GM12878 (cell line): ENCODE results near the gene PNMA6E.

Experiments used
- TAF1 ChIP-seq: IDR thresholded peaks from 2 replicates; pipeline ENCODE4 v1.6.1; 2011; ENCODE audit warnings: mild to moderate bottlenecking, low read depth, low read length, borderline replicate concordance
- TF ChIP-seq, protein P1 (sequence below): IDR thresholded peaks from 2 replicates; pipeline ENCODE4 v1.6.1; 2011; ENCODE audit warnings: mild to moderate bottlenecking, low read depth, low read length, moderate library complexity; ENCODE audit not compliant: insufficient replicate concordance

DNA sequence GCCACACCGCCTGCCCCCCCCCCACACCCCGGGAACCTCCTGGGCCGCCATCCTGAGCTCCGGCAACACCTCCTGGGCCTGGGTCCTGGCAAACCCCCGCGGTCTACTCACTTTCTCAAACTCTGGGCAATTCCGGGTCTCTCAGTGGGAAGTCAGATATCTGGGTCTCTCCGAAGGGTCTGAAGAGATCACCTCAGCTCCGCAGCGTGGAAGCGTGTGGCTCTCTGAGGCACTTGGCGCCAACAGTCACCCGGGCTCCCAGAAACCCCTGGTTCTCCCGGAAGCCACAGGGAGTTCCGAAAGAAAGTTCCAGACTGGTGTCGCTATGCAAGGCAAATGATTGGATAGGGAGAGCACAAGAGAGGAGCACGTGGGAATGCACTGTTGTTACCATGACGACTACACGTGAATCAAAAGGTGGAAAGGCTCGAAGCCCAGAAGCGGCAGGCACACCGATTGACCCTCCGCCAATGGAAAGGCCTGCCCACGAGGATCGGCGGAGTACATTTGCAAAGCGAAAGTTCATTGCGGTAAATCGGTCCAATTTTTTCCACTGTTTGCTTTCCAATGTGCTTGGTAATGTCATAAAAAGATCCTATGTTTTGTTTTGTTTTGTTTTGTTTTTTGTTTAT lies at the start of gene PNMA6E:
- no peak for TF ChIP-seq TAF1
- TF ChIP-seq, protein P1, sequence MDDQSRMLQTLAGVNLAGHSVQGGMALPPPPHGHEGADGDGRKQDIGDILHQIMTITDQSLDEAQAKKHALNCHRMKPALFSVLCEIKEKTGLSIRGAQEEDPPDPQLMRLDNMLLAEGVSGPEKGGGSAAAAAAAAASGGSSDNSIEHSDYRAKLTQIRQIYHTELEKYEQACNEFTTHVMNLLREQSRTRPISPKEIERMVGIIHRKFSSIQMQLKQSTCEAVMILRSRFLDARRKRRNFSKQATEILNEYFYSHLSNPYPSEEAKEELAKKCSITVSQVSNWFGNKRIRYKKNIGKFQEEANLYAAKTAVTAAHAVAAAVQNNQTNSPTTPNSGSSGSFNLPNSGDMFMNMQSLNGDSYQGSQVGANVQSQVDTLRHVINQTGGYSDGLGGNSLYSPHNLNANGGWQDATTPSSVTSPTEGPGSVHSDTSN: no peak
